Measurements from ENCODE around the gene COL21A1.
A peak's percentile ranks its signal among the peaks of the same experiment; 100 is the strongest.

The COL21A1 gene

GRCh38 chr6:56193846-56194245 is 53.5 kb downstream of the COL21A1 start:
- DNase-seq (ENCODE audit: low spot score) (no peak), FAIRE-seq (no peak)

GRCh38 chr6:56188429-56188828 is 59.0 kb downstream of the COL21A1 start:
- FAIRE-seq (no peak), DNase-seq (ENCODE audit: low spot score) (no peak)

DNA sequence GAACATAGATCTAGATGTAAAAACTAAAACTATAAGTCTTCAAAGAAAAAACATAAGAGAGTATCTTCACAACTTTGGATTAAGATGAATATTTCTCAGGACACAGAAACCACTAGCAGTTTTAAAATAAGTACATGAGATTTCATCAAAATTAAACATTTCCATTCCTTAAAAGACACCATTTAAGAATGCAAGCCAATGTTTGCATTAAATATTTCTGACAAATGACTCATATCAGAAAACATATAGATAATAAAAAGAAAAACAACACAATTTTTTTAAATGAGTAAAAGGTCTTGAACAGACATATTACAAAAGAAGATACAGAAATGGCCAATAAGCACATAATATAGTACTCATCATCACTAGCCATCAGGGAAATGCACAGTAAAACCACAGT is 59.7 kb downstream of the COL21A1 start:
- no peak for FAIRE-seq
- no peak for DNase-seq (ENCODE audit: low spot score)

DNA sequence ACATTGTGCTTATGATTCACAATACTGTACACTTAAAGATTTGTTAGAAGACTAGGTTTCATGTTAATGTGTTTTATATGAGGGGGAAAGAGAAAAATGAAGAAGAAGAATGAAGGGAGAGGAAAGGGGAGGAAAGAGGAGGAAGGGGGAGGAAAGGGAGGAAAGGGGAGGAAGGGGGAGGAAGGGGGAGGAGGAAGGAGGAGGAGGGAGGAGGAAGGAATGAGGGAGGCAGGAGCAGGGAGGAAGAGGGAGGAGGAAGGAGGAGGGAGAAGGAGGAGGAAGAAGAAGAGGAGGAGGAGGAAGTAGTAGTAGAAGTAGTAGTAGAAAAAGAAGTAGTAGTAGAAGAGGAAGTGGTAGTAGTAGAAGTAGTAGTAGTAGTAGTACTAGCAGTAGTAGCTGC is 70.6 kb downstream of the COL21A1 start:
- DNase-seq (ENCODE audit: low spot score) (no peak), FAIRE-seq (no peak)

DNA sequence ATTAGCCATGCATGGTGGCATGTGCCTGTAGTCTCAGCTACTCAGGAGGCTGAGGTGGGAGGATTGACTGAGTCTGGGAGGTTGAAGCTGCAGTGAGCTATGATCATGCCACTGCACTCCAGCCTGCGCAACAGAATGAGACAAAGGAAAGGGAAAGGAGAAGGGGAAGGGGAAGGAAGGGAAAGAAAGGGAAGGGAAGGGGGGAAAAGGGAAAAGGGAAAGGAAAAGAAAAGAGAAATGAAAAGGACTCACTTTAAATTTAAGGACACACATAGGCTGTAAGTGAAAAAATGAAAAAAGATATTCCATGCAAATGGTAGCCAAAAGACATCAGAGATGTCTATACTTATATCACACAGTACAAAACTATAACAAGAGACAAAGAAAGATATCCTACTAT is 74.2 kb downstream of the COL21A1 start:
- DNase-seq (ENCODE audit: low spot score) (no peak), FAIRE-seq (no peak)

DNA sequence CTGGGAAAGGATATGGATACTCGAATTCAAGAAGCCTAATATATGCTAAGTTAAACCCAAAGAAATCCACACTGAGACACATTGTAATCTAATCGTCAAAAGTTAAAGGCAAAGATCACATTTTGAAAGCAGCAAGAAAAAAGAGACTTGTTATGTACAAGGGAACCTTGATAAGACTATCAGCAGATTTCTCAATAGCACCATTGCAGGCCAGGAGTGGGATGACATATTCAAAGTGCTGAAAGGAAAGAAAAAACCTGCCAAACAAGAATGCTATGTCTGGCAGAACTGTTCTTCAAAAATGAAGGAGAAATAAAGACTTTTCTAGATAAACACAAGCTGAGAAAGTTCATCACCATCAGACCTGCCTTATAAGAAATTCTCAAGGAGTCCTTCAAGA is 75.2 kb downstream of the COL21A1 start:
- DNase-seq (ENCODE audit: low spot score) = no peak
- no peak for FAIRE-seq

- FAIRE-seq = no peak
- no peak for DNase-seq (ENCODE audit: low spot score)
These were observed 78.0 kb downstream of the COL21A1 start for GRCh38 chr6:56169366-56169765.

DNA sequence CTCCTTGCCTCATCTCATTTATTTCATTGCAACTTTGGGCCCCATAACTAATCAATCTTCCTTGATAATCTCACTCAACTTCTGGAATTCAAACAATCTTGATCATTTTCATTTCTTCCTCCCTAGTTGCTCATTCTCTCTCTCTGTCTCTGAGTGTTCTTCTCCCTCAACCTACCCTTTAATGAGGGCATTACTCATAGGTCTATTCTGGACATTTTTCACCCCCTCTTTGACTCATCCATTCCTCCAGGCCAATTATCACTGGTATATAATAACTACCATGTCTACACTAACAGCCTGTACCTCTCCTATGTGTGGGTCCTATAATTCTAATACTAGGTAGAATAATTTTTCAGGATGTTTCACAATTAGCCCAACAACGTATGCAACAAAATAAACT is 78.8 kb downstream of the COL21A1 start:
- FAIRE-seq = no peak

GRCh38 chr6:56162081-56162480 is 85.3 kb downstream of the COL21A1 start:
- no peak for DNase-seq (ENCODE audit: low spot score)
- FAIRE-seq = no peak

More for the DNA sequence above, 78.8 kb downstream of the COL21A1 start:
- DNase-seq (ENCODE audit: low spot score) = no peak

GRCh38 chr6:56160489-56160888 is 86.9 kb downstream of the COL21A1 start:
- DNase-seq (ENCODE audit: low spot score) (no peak), FAIRE-seq (no peak)

- DNase-seq (ENCODE audit: low spot score) = no peak
- no peak for FAIRE-seq
These were observed 88.8 kb downstream of the COL21A1 start for GRCh38 chr6:56158571-56158970.

GRCh38 chr6:56156643-56157042 is 90.7 kb downstream of the COL21A1 start:
- DNase-seq (ENCODE audit: low spot score) (no peak), FAIRE-seq (no peak)

DNA sequence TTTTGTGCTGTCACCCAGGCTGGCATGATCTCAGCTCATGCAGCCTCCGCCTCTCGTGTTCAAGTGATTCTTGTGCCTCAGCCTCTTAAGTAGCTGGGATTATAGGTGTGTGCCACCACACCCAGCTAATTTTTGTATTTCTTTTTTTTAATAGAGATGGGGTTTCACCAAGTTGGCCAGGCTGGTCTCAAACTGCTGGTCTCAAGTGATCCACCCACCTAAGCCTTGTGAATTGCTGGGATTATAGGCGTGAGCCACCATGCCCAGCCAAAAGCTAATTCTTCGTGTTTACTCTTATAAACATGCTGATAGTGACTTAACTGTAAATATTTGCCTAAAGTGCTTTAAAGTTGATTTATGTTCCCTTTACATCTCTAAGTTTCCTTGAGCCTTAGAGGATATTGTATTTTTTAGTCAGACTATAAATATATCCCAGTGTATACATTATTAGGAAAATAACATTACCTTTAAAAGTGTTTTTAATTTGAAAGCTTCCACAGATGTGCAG is 91.7 kb downstream of the COL21A1 start:
- DNase-seq (ENCODE audit: low spot score) (no peak), FAIRE-seq (peak; percentile 44)

DNA sequence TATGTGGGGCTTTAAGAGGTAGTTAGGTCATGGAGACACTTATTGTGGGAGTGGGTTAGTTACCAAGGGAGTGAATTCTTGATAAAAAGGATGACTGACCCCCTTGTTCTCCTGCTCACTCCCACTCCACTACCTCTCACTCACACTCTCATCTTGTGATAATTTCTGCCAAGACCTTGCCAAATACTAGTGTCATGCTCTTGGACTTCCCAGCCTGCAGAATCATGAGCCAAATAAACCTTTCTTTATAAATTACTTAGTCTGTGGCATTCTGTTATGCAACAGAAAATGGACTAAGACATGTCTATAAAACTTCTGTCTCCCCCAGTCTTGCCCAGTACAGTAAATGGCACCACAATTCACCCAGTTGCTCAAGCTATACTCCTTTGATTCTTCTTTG is 93.3 kb downstream of the COL21A1 start:
- DNase-seq (ENCODE audit: low spot score) (no peak), FAIRE-seq (no peak)

- FAIRE-seq (no peak), DNase-seq (ENCODE audit: low spot score) (no peak)
These were observed 94.8 kb downstream of the COL21A1 start for GRCh38 chr6:56152611-56153010.

GRCh38 chr6:56151609-56152224 is 95.7 kb downstream of the COL21A1 start:
- DNase-seq (ENCODE audit: low spot score) (no peak), FAIRE-seq (peak; percentile 63)

DNA sequence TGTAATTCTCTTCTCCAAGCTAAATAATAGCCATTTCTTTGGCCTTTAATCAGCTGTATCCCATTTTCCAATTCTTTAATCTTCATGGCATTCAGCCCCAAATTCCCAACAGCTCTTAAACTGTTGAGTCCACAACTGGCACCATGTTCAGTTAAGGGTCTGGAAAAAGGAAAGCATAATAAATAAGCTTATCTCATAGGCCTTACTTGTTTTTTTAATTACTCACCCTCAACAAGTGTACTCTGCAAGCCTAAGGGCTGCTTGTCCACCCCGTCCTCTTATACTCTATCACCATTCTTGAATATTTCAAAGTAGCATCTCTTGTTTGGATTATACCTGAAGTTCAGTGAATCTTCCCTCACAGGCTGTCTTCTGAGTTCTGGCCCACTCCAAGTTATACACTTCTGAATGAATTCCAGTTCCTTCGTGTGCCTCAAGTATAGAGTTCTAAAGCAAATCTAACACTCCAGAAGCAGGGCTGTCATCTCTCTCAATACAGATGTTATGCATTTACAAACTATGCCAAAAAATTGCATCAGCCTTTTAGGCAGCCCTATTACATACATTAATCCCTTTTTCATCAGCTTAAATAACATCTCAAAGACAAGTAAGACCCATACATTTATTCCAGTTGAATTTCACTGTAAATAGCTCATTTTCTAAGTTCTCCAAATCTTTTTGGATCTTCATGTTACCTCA is 98.7 kb downstream of the COL21A1 start:
- no peak for FAIRE-seq
- DNase-seq (ENCODE audit: low spot score) = no peak

- no peak for DNase-seq (ENCODE audit: low spot score)
- FAIRE-seq = no peak
These were observed 99.6 kb downstream of the COL21A1 start for GRCh38 chr6:56147766-56148165.

GRCh38 chr6:56146086-56146485 is 101.3 kb downstream of the COL21A1 start:
- DNase-seq (ENCODE audit: low spot score) (no peak), FAIRE-seq (no peak)

- DNase-seq (ENCODE audit: low spot score) = no peak
- FAIRE-seq = no peak
These were observed 101.8 kb downstream of the COL21A1 start for GRCh38 chr6:56145616-56146015.

GRCh38 chr6:56144538-56145324 is 102.6 kb downstream of the COL21A1 start:
- DNase-seq (ENCODE audit: low spot score) (peak; percentile 14), FAIRE-seq (no peak)

GRCh38 chr6:56143796-56144195 is 103.6 kb downstream of the COL21A1 start:
- FAIRE-seq (no peak), DNase-seq (ENCODE audit: low spot score) (no peak)

Data from urothelium cell line (cell line).